Breast epithelium (tissue), 3 donors: ENCODE measurements around the gene MIER3.

Source experiments
- CTCF ChIP-seq, 3 donors: fragments of 450-650 bp; IDR thresholded peaks; one replicate each; pipeline ENCODE4 v1.5.1; 2016 to 2017; ENCODE audit warnings: antibody characterized with exemption in 3 of 3, mild to moderate bottlenecking in 3 of 3, moderate library complexity in 3 of 3
- POLR2A ChIP-seq: fragments of 450-650 bp; IDR thresholded peaks from one replicate; pipeline ENCODE4 v1.6.1; 2016; ENCODE audit warnings: antibody characterized with exemption, mild to moderate bottlenecking, moderate library complexity
- POLR2AphosphoS5 ChIP-seq, 3 donors: sonication (generic); formaldehyde crosslinking; IDR thresholded peaks; one replicate each; pipeline ENCODE4 v1.6.1; 2017; ENCODE audit warnings: antibody characterized with exemption in 3 of 3

- TF ChIP-seq POLR2AphosphoS5 (IDR thresholded peaks at IDR 0.05): no peak
- no peak for TF ChIP-seq CTCF (IDR thresholded peaks at IDR 0.05)
- TF ChIP-seq POLR2A: no peak
Measured at GRCh38 chr5:56908942-56909293, 43.0 kb downstream of the MIER3 start.
